Chondrocyte (in vitro differentiated cells): Measurements from ENCODE around the gene ZNF555. TPM values are rescaled to one million over a fixed set of nuclear protein-coding genes. Genes with fewer than 3 reads are reported as not detected.
"Not testable (repeated sequence)": the region's sequence is repeated elsewhere in the genome, so short reads cannot be mapped to it uniquely, and the experiment has no call there.

ENCODE experiments used
- DNase-seq: peaks from one replicate; pipeline ENCODE4 v3.0.0; 2021; ENCODE audit warnings: mixed read lengths, low spot score
- H3K27ac Mint-ChIP-seq: one replicate; pipeline ENCODE4 v1.8.0; 2021; ENCODE audit warnings: mild to moderate bottlenecking, moderate library complexity, mixed read lengths; ENCODE audit not compliant: unreplicated experiment
- H3K27me3 Mint-ChIP-seq: 2 replicates; pipeline ENCODE4 v1.8.0; 2021; ENCODE audit warnings: low read depth, mixed read lengths
- H3K36me3 Mint-ChIP-seq: 2 replicates; pipeline ENCODE4 v1.8.0; 2021; ENCODE audit warnings: low read depth, mixed read lengths
- H3K4me1 Mint-ChIP-seq: 2 replicates; pipeline ENCODE4 v1.8.0; 2021; ENCODE audit warnings: low read depth, mild to moderate bottlenecking, mixed read lengths
- H3K4me3 Mint-ChIP-seq: one replicate; pipeline ENCODE4 v1.8.0; 2021; ENCODE audit warnings: mild to moderate bottlenecking, moderate library complexity, mixed read lengths; ENCODE audit not compliant: unreplicated experiment
- H3K9me3 Mint-ChIP-seq: 2 replicates; pipeline ENCODE4 v1.8.0; 2021; ENCODE audit warnings: low read depth, mixed read lengths
- CTCF ChIP-seq: fragments of 200-600 bp; sonication (generic); IDR thresholded peaks from 2 replicates; pipeline ENCODE4 v1.5.0; 2021; ENCODE audit warnings: antibody characterized with exemption, mild to moderate bottlenecking, moderate library complexity
- total RNA-seq: library from RNA; stranded (reverse); gene quantifications from 3 replicates; pipeline ENCODE4 v1.2.1, GENCODE V29; 2021

Gene ZNF555
- total RNA-seq, 1 donor from 2014 or later: 9.2 TPM

DNA sequence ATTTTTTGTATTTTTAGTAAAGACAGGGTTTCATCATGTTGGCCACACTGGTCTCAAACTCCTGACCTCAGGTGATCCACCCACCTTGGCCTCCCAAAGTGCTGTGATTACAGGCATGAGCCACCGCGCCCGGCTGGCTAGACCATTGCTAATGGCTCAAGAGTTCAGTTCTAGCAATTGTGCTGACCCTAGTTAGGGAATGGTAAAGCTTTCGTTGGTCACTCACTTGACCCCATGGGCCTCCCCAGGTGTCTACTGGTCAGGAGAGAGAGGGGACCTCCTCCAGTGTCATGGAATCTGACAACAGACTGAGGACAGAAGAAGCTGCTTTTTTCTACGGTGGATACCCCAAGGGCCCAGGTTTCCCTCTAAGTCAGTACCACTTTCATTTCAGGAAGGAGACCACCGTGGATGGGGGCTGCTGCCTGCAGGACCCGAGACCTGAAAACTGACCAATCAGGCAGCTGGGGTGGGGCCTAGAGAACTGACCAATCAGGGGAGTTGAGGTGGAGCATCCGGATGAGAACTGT lies 25.3 kb downstream of the ZNF555 start:
- H3K27ac Mint-ChIP-seq: no peak overlapping the region
- no peak overlapping the region for H3K4me3 Mint-ChIP-seq
- H3K36me3 Mint-ChIP-seq: peaks cover 2% of the 10 kb centered on the region
- peaks cover 4% of the 10 kb centered on the region for H3K27me3 Mint-ChIP-seq
- no peak for TF ChIP-seq CTCF
- no peak for DNase-seq
- H3K4me1 Mint-ChIP-seq: no peaks in the 10 kb centered on the region
- peaks cover 3% of the 10 kb centered on the region for H3K9me3 Mint-ChIP-seq

GRCh38 chr19:2867025-2867991 lies 26.0 kb downstream of the ZNF555 start, which contains the start of gene ZNF556:
ZNF556 (plus strand) TSS chr19:2867335; CDS start chr19:2867422, 87 bp downstream.
- Mint-ChIP-seq H3K4me1 (no peaks in the 10 kb centered on the region), H3K27me3 (peaks cover 4% of the 10 kb centered on the region), H3K27ac (no peak within 1 kb of the TSS), H3K4me3 (no peak within 1 kb of the TSS), H3K9me3 (peaks cover 3% of the 10 kb centered on the region), H3K36me3 (peaks cover 2% of the 10 kb centered on the region)
- TF ChIP-seq CTCF: no peak
- DNase-seq: no peak

GRCh38 chr19:2869618-2870017 lies 28.3 kb downstream of the ZNF555 start:
- no peaks in the 10 kb centered on the region for H3K9me3 Mint-ChIP-seq
- H3K4me1 Mint-ChIP-seq: no peaks in the 10 kb centered on the region
- H3K27me3 Mint-ChIP-seq: no peaks in the 10 kb centered on the region
- no peak for DNase-seq
- H3K36me3 Mint-ChIP-seq: no peaks in the 10 kb centered on the region
- no peak overlapping the region for H3K27ac Mint-ChIP-seq
- TF ChIP-seq CTCF: no peak
- no peak overlapping the region for H3K4me3 Mint-ChIP-seq

GRCh38 chr19:2872175-2872574 lies 30.9 kb downstream of the ZNF555 start:
- not testable (repeated sequence) for H3K9me3 Mint-ChIP-seq

More at GRCh38 chr19:2872175-2872574, 30.9 kb downstream of the ZNF555 start:
- not testable (repeated sequence) for H3K4me1 Mint-ChIP-seq, H3K36me3 Mint-ChIP-seq, DNase-seq, H3K4me3 Mint-ChIP-seq, H3K27ac Mint-ChIP-seq, H3K27me3 Mint-ChIP-seq
- TF ChIP-seq CTCF: peak; percentile 58
